Fibroblast of the aortic adventitia (primary cell): ENCODE results near the gene AGO3. TPM values are rescaled to one million over a fixed set of nuclear protein-coding genes. Genes with fewer than 3 reads are reported as not detected.
A peak's percentile ranks its signal among the peaks of the same experiment; 100 is the strongest.

Experiments used
- DNase-seq: peaks from one replicate; pipeline ENCODE4 v3.0.0-alpha.2; 2010; ENCODE audit warnings: low read depth
- H3K4me3 ChIP-seq: 2 replicates; pipeline ENCODE4 v1.5.1; 2011; ENCODE audit warnings: low read depth, mild to moderate bottlenecking, control low read depth, low read length, moderate library complexity
- total RNA-seq: library from RNA; depleted of rRNA; stranded (reverse); fragments of >200 nt; gene quantifications from 2 replicates; pipeline ENCODE4 v1.2.3, GENCODE V29; 2012; ENCODE audit warnings: low replicate concordance
- TF ChIP-seq, protein P1 (sequence below): IDR thresholded peaks from 2 replicates; pipeline ENCODE4 v1.5.1; 2011; ENCODE audit warnings: mild to moderate bottlenecking, low read length, control low read depth, inconsistent platforms; ENCODE audit not compliant: insufficient read depth

Gene AGO3
- total RNA-seq, 1 donor, result 17.5 TPM

DNA sequence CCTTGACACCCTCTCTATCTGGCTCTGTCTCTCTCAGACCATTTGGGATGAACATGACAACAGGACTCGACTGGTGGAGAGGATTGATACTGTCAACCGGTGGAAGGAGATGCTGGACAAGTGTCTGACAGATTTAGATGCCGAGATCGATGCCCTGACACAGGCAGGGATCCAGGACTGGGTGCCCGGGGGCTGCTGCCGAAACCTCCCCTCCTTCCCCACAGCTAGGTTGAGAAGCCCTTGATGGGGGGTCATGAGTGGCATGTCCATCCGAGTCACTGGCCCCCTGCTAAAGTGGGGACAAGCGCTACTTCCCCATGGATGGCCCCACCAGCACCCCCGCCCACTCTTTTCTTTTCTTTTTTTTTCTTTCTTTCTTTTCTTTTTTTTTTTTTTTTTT is 154.2 kb downstream of the AGO3 start:
- DNase-seq, result no peak
- TF ChIP-seq, protein P1, sequence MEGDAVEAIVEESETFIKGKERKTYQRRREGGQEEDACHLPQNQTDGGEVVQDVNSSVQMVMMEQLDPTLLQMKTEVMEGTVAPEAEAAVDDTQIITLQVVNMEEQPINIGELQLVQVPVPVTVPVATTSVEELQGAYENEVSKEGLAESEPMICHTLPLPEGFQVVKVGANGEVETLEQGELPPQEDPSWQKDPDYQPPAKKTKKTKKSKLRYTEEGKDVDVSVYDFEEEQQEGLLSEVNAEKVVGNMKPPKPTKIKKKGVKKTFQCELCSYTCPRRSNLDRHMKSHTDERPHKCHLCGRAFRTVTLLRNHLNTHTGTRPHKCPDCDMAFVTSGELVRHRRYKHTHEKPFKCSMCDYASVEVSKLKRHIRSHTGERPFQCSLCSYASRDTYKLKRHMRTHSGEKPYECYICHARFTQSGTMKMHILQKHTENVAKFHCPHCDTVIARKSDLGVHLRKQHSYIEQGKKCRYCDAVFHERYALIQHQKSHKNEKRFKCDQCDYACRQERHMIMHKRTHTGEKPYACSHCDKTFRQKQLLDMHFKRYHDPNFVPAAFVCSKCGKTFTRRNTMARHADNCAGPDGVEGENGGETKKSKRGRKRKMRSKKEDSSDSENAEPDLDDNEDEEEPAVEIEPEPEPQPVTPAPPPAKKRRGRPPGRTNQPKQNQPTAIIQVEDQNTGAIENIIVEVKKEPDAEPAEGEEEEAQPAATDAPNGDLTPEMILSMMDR, result no peak
- H3K4me3 ChIP-seq, result no peak overlapping the region

DNA sequence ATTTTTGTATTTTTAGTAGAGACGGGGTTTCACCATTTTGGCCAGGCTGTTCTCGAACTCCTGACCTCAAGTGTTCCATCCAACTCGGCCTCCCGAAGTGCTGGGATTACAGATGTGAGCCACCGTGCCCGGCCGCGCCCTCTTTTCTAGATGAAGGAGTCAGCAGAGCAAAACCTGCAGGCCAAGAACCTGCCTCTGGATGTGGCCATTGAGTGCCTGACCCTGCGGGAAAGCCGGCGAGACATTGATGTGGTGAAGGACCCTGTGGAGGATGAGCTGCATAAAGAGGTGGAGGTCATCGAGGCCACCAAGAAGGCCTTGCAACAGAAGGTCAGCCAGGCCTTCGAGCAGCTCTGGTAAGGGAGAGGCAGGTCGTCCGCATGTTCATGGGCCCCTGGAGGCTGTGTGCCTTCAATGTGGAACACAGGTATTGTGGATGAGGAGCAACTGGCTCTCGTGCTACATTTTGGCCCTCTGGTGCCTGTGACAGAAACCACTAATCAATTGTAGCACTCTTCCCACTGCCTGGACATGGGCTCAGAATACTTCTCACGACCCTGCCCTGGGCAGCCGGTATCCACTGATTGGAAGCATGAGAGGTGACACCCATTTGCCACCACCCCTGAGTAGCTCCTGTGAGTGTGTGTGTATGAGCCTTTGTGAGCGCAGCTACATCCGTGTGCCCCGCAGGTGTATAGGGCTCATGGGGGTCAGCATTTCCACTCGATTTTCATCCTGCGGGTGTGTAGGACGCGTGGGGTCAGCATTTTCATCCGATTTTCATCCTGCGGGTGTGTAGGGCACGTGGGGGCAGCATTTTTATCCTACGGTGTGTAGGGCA is 155.0 kb downstream of the AGO3 start:
- DNase-seq, result no peak
- TF ChIP-seq, protein P1, result no peak

DNA sequence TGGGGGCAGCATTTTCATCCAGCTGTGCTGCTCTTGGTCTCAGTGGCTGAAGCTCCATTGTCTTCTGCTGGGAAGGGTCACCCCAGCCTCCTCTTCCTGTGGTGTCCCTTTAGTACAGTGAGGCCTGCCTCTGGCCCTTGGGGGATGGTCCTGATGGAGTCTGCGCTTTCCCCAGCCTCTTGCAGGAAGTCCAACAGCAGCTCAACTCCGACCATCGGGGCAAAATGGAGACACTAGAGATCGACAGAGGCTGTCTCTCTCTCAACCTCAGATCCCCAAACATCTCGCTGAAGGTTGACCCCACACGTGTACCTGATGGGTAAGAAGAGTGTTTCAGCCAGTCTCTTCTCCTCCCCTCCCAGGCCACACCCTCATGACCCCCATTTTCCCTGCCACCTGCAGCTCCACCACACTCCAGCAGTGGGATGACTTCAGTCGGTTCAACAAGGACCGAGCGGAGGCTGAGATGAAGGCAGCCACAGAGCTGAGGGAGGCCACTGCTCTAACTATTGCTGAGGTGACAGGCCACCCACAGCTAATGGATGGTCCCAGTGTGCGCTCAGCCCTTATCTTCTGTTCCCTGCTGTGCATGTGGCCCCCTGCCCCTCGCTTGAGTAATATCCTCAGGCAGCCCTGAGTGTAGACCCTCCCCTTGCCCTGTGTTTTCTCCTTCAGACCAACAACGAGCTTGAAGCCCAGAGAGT is 155.8 kb downstream of the AGO3 start:
- no peak overlapping the region for H3K4me3 ChIP-seq
- TF ChIP-seq, protein P1, result no peak
- DNase-seq, result no peak

More for the DNA sequence above, 155.0 kb downstream of the AGO3 start:
- H3K4me3 ChIP-seq, result no peak overlapping the region

- DNase-seq, result no peak
- H3K4me3 ChIP-seq, result no peak overlapping the region
- TF ChIP-seq, protein P1, result no peak
Observed at GRCh38 chr1:36087233-36088123, 156.6 kb downstream of the AGO3 start.

GRCh38 chr1:36088265-36088576 is 157.3 kb downstream of the AGO3 start:
- TF ChIP-seq, protein P1, result no peak
- peak overlapping the region; percentile 90 for H3K4me3 ChIP-seq
- no peak for DNase-seq

DNA sequence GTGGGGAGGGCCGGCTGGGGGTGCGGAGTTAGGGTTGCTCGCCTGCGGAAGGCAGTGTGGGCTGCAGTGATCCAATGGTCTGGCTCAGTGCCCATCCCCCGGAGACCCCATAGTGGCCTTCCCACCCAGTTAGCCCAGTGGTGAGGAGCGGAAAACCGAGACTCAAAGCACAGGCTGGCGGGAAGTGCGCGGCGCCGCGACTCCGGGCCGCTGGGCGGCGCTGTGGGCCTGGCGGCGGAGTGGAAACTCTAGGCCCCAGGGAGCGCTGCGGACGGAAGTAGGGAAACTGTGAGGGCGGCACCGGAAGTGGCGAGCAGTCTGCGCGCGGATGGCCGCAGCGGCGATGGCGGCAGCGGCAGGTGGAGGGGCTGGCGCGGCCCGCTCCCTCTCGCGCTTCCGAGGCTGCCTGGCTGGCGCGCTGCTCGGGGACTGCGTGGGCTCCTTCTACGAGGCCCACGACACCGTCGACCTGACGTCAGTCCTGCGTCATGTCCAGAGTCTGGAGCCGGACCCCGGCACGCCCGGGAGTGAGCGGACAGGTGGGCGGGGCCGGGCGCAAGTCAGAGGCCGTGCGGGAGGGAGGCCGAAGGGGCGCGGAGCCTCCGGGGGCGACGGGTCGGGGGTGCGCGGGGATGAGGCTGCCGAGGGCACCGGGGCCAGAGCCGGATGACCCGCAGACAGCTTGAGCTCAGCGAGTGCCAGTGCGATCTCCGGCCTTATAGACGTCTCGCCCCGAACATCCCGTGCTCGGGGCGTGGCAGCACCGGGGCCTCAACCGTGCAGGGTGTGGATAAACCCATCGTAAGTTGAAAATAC is 157.9 kb downstream of the AGO3 start, which contains the start of gene ADPRS:
Gene ADPRS, plus strand, starts transcription at position 316 of the 816 bp plus-strand sequence. Its CDS starts 13 bp downstream, at position 329.
- DNase-seq, result peak; percentile 89
- peak within 1 kb of the TSS; percentile 90 for H3K4me3 ChIP-seq
- TF ChIP-seq, protein P1, result peak; percentile 78
